OCI-LY7 (cell line): ENCODE data around the gene LCA5. TPM values are rescaled to one million over a fixed set of nuclear protein-coding genes. Genes with fewer than 3 reads are reported as not detected.

Experiments
- BruUV-seq: library from RNA; stranded (reverse); fragments of 400-500 nt; replicated peaks from 2 replicates; lab custom pipeline; 2021; lab: Mats Ljungman, UMichigan
- CTCF ChIA-PET: fragments of 300-600 bp; sonication (Branson Sonifier 250); formaldehyde crosslinking; loops from one replicate; lab custom pipeline; 2022; ENCODE audit warnings: antibody characterized with exemption; ENCODE audit not compliant: unreplicated experiment; lab: Charles Lee
- POLR2A ChIA-PET: fragments of 300-600 bp; sonication (Branson Sonifier 250); formaldehyde crosslinking; loops from one replicate; lab custom pipeline; 2022; ENCODE audit warnings: antibody characterized with exemption; lab: Charles Lee
- DNase-seq: peaks from one replicate; pipeline ENCODE4 v3.0.0-alpha.2; 2015; ENCODE audit warnings: low spot score
- H2AFZ ChIP-seq: fragments of 200-600 bp; sonication (generic), shearing (Covaris generic); 2 replicates; pipeline ENCODE4 v1.6.1; 2014; ENCODE audit warnings: mild to moderate bottlenecking, antibody characterized with exemption, low read length, moderate library complexity
- H3K27ac ChIP-seq: fragments of 200-600 bp; sonication (generic); 2 replicates; pipeline ENCODE4 v1.5.1; 2014; ENCODE audit warnings: mixed run types, low read depth, mild to moderate bottlenecking, moderate library complexity, low read length, inconsistent platforms; ENCODE audit not compliant: poor library complexity, severe bottlenecking
- H3K36me3 ChIP-seq: fragments of 200-600 bp; sonication (generic); 2 replicates; pipeline ENCODE4 v1.6.1; 2014; ENCODE audit warnings: mild to moderate bottlenecking, antibody characterized with exemption, low read length, moderate library complexity, mixed read lengths; ENCODE audit not compliant: insufficient read depth
- H3K4me1 ChIP-seq: fragments of 200-600 bp; sonication (generic); 2 replicates; pipeline ENCODE4 v1.5.1; 2014; ENCODE audit warnings: mild to moderate bottlenecking, low read length; ENCODE audit not compliant: insufficient read depth, poor library complexity, severe bottlenecking
- H3K4me2 ChIP-seq: fragments of 200-600 bp; sonication (generic); 2 replicates; pipeline ENCODE4 v1.6.1; 2014; ENCODE audit warnings: mild to moderate bottlenecking, low read length
- H3K4me3 ChIP-seq: fragments of 200-600 bp; sonication (generic); 2 replicates; pipeline ENCODE4 v1.5.1; 2014; ENCODE audit warnings: mild to moderate bottlenecking, low read depth, low read length; ENCODE audit not compliant: poor library complexity, severe bottlenecking
- H3K79me2 ChIP-seq: fragments of 200-600 bp; sonication (generic); 2 replicates; pipeline ENCODE4 v1.6.1; 2016; ENCODE audit warnings: low read depth, mild to moderate bottlenecking, low read length, moderate library complexity, mixed read lengths; ENCODE audit not compliant: insufficient read depth
- H3K9me2 ChIP-seq: fragments of 200-600 bp; sonication (generic); 2 replicates; pipeline ENCODE4 v1.6.1; 2016; ENCODE audit warnings: mild to moderate bottlenecking, low read length, mixed read lengths; ENCODE audit not compliant: insufficient read depth
- H3K9me3 ChIP-seq: fragments of 200-600 bp; sonication (generic); 2 replicates; pipeline ENCODE4 v1.6.1; 2014; ENCODE audit warnings: mild to moderate bottlenecking, mixed run types, low read length, mixed read lengths
- H4K20me1 ChIP-seq: fragments of 200-600 bp; sonication (generic); 2 replicates; pipeline ENCODE4 v1.6.1; 2014; ENCODE audit warnings: mild to moderate bottlenecking, antibody characterized with exemption, low read length, moderate library complexity, mixed read lengths; ENCODE audit not compliant: insufficient read depth
- EZH2phosphoT487 ChIP-seq: fragments of 200-600 bp; sonication (generic); IDR thresholded peaks from 2 replicates; pipeline ENCODE4 v1.6.1; 2018; ENCODE audit warnings: low read depth, borderline replicate concordance, mild to moderate bottlenecking, mixed run types, antibody characterized with exemption, low read length, moderate library complexity, mixed read lengths
- intact Hi-C: fragments of 100-400 bp; cut with micrococcal nuclease; formaldehyde crosslinking; loops from one replicate; pipeline ENCODE4 v1.10.0; 2022; ENCODE audit not compliant: unreplicated experiment
- total RNA-seq, 2 experiments: library from RNA; depleted of rRNA in 1 of 2; stranded (reverse); fragments of >200 nt in 1 of 2; shearing (Covaris generic) in 1 of 2; gene quantifications; 2 replicates each; pipeline ENCODE4 v1.2.3, GENCODE V29; 2014 to 2022
- TF ChIP-seq, protein P1 (sequence below): fragments of 200-600 bp; sonication (generic); conservative IDR thresholded peaks from 2 replicates; pipeline ENCODE4 v1.5.1; 2014; ENCODE audit warnings: mild to moderate bottlenecking, antibody characterized with exemption, low read length, moderate library complexity, mixed read lengths

Gene LCA5
- total RNA-seq, 2 experiments from 2014 or later: 1.3 to 2.0 TPM

GRCh38 chr6:79522609-79523008 lies 14.6 kb downstream of the LCA5 start:
- intact Hi-C loops: no loop called here
- TF ChIP-seq, protein P1, sequence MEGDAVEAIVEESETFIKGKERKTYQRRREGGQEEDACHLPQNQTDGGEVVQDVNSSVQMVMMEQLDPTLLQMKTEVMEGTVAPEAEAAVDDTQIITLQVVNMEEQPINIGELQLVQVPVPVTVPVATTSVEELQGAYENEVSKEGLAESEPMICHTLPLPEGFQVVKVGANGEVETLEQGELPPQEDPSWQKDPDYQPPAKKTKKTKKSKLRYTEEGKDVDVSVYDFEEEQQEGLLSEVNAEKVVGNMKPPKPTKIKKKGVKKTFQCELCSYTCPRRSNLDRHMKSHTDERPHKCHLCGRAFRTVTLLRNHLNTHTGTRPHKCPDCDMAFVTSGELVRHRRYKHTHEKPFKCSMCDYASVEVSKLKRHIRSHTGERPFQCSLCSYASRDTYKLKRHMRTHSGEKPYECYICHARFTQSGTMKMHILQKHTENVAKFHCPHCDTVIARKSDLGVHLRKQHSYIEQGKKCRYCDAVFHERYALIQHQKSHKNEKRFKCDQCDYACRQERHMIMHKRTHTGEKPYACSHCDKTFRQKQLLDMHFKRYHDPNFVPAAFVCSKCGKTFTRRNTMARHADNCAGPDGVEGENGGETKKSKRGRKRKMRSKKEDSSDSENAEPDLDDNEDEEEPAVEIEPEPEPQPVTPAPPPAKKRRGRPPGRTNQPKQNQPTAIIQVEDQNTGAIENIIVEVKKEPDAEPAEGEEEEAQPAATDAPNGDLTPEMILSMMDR: no peak
- TF ChIP-seq EZH2phosphoT487: no peak
- H3K4me2 ChIP-seq: no peak overlapping the region
- BruUV-seq: no TSS peak
- ChIA-PET CTCF (no interaction called here), POLR2A (interaction anchor here (1.1 kb wide), 1 partner anchor 14 kb away, joined by 3 read pairs; the partner anchor contains the start of gene LCA5)
- no peaks in the 10 kb centered on the region for H4K20me1 ChIP-seq
- no peaks in the 10 kb centered on the region for H3K9me2 ChIP-seq
- H3K27ac ChIP-seq: no peak overlapping the region
- 0 out of 2 replicates have a peak, but pooled peaks cover 4% of the 10 kb centered on the region for H3K9me3 ChIP-seq
- H3K36me3 ChIP-seq: no peaks in the 10 kb centered on the region
- H3K4me3 ChIP-seq: no peak overlapping the region
- DNase-seq: no peak
- no peak overlapping the region for H2AFZ ChIP-seq
- no peaks in the 10 kb centered on the region for H3K79me2 ChIP-seq
- H3K4me1 ChIP-seq: no peaks in the 10 kb centered on the region

- no peak overlapping the region for H3K4me3 ChIP-seq
- no peaks in the 10 kb centered on the region for H3K79me2 ChIP-seq
- no peaks in the 10 kb centered on the region for H4K20me1 ChIP-seq
- no peaks in the 10 kb centered on the region for H3K9me2 ChIP-seq
- ChIA-PET CTCF (no interaction called here), POLR2A (interaction anchor here (0.6 kb wide), 1 partner anchor 1249 kb away, joined by 3 read pairs; no protein-coding TSS in a partner anchor)
- no TSS peak for BruUV-seq
- H3K4me2 ChIP-seq: no peak overlapping the region
- TF ChIP-seq, protein P1: no peak
- TF ChIP-seq EZH2phosphoT487: no peak
- H3K9me3 ChIP-seq: 0 out of 2 replicates have a peak, but pooled peaks cover 4% of the 10 kb centered on the region
- no peaks in the 10 kb centered on the region for H3K4me1 ChIP-seq
- no peak for DNase-seq
- no peak overlapping the region for H3K27ac ChIP-seq
- H2AFZ ChIP-seq: no peak overlapping the region
- H3K36me3 ChIP-seq: no peaks in the 10 kb centered on the region
- intact Hi-C loops: no loop called here
These were observed 16.7 kb downstream of the LCA5 start for GRCh38 chr6:79520534-79520933.

GRCh38 chr6:79518842-79519241 lies 18.4 kb downstream of the LCA5 start:
- CTCF ChIA-PET: no interaction called here
- no peak overlapping the region for H2AFZ ChIP-seq
- H3K79me2 ChIP-seq: no peaks in the 10 kb centered on the region
- no peak overlapping the region for H3K27ac ChIP-seq
- intact Hi-C loops: no loop called here
- no peak overlapping the region for H3K4me3 ChIP-seq
- H3K36me3 ChIP-seq: no peaks in the 10 kb centered on the region
- H3K4me2 ChIP-seq: no peak overlapping the region
- no TSS peak for BruUV-seq
- no peaks in the 10 kb centered on the region for H4K20me1 ChIP-seq
- TF ChIP-seq, protein P1: no peak
- TF ChIP-seq EZH2phosphoT487: no peak
- POLR2A ChIA-PET: no interaction called here
- DNase-seq: no peak
- 0 out of 2 replicates have a peak, but pooled peaks cover 4% of the 10 kb centered on the region for H3K9me3 ChIP-seq
- no peaks in the 10 kb centered on the region for H3K9me2 ChIP-seq
- no peaks in the 10 kb centered on the region for H3K4me1 ChIP-seq
